IMR-90 (cell line): Measurements from ENCODE around the gene KRT16. TPM values are rescaled to one million over a fixed set of nuclear protein-coding genes. Genes with fewer than 3 reads are reported as not detected.

ENCODE experiments used
- ATAC-seq: fragments of 200-7000 bp; cut with Tn5 transposase; 2 replicates; pipeline ENCODE4 v1.9.1; 2020; ENCODE audit warnings: low read depth, mild to moderate bottlenecking, moderate library complexity
- BruUV-seq: library from RNA; stranded (reverse); fragments of 400-500 nt; replicated peaks from 2 replicates; lab custom pipeline; 2021; lab: Mats Ljungman, UMichigan
- CTCF ChIA-PET: fragments of 300-600 bp; formaldehyde crosslinking; extraction: SDS; loops from one replicate; lab custom pipeline; 2021; ENCODE audit warnings: antibody characterized with exemption; lab: Yijun Ruan, JAX
- POLR2A ChIA-PET: fragments of 300-600 bp; sonication (Branson Sonifier 250); formaldehyde crosslinking; loops from one replicate; lab custom pipeline; 2022; ENCODE audit warnings: antibody characterized with exemption; ENCODE audit not compliant: unreplicated experiment; lab: Charles Lee
- DNase-seq: peaks from one replicate; pipeline ENCODE4 v3.0.0; 2013
- H2AFZ ChIP-seq: replicated peaks from 2 replicates; pipeline ENCODE3; 2013; ENCODE audit warnings: low read length, mild to moderate bottlenecking; ENCODE audit not compliant: poor library complexity
- H2AK5ac ChIP-seq: 2 replicates; pipeline ENCODE4 v1.6.1; 2013; ENCODE audit warnings: low read depth, low read length, inconsistent platforms
- H2AK9ac ChIP-seq: replicated peaks from 2 replicates; pipeline ENCODE3; 2013; ENCODE audit warnings: mild to moderate bottlenecking, low read depth, low read length, moderate library complexity; ENCODE audit not compliant: poor library complexity
- H2BK120ac ChIP-seq: 2 replicates; pipeline ENCODE4 v1.6.1; 2013; ENCODE audit warnings: low read depth, low read length, inconsistent platforms
- H2BK15ac ChIP-seq: 3 replicates; pipeline ENCODE4 v1.6.1; 2013; ENCODE audit warnings: low read depth, low read length, inconsistent platforms
- H2BK20ac ChIP-seq: 2 replicates; pipeline ENCODE4 v1.6.1; 2013; ENCODE audit warnings: low read depth, mild to moderate bottlenecking, inconsistent platforms, low read length, moderate library complexity
- H2BK5ac ChIP-seq: 2 replicates; pipeline ENCODE4 v1.6.1; 2013; ENCODE audit warnings: mild to moderate bottlenecking, low read depth, low read length, inconsistent platforms; ENCODE audit not compliant: poor library complexity, severe bottlenecking
- H3K14ac ChIP-seq: replicated peaks from 2 replicates; pipeline ENCODE4 v1.6.1; 2013; ENCODE audit warnings: low read depth, low read length, inconsistent platforms
- H3K18ac ChIP-seq: 2 replicates; pipeline ENCODE4 v1.6.1; 2013; ENCODE audit warnings: low read depth, low read length, control low read depth
- H3K23ac ChIP-seq: 2 replicates; pipeline ENCODE4 v1.6.1; 2013; ENCODE audit warnings: low read depth, low read length, inconsistent platforms
- H3K27ac ChIP-seq: 2 replicates; pipeline ENCODE4 v1.5.1; 2013; ENCODE audit warnings: mild to moderate bottlenecking, control low read depth, low read length; ENCODE audit not compliant: insufficient read depth
- H3K27me3 ChIP-seq: 2 replicates; pipeline ENCODE4 v1.6.1; 2013; ENCODE audit warnings: low read length; ENCODE audit not compliant: control insufficient read depth, insufficient read depth
- H3K36me3 ChIP-seq: 2 replicates; pipeline ENCODE4 v1.6.1; 2013; ENCODE audit warnings: low read length, mixed read lengths; ENCODE audit not compliant: control insufficient read depth, insufficient read depth
- H3K4ac ChIP-seq: 2 replicates; pipeline ENCODE4 v1.6.1; 2013; ENCODE audit warnings: low read depth, low read length, inconsistent platforms
- H3K4me1 ChIP-seq: 2 replicates; pipeline ENCODE4 v1.6.1; 2013; ENCODE audit warnings: low read length, mixed read lengths; ENCODE audit not compliant: control insufficient read depth, insufficient read depth
- H3K4me2 ChIP-seq: 2 replicates; pipeline ENCODE4 v1.6.1; 2013; ENCODE audit warnings: low read depth, mild to moderate bottlenecking, control low read depth, low read length, moderate library complexity
- H3K4me3 ChIP-seq: 2 replicates; pipeline ENCODE4 v1.5.1; 2013; ENCODE audit warnings: low read depth, mild to moderate bottlenecking, control low read depth, low read length, moderate library complexity; ENCODE audit not compliant: insufficient read depth
- H3K56ac ChIP-seq: 2 replicates; pipeline ENCODE4 v1.6.1; 2013; ENCODE audit warnings: low read length, inconsistent platforms; ENCODE audit not compliant: insufficient read depth; ENCODE audit errors: extremely low read depth
- H3K79me1 ChIP-seq, 2 experiments: 2 replicates each; pipeline ENCODE4 v1.6.1; 2013; ENCODE audit warnings: low read length in 2 of 2, inconsistent platforms in 1 of 2, low read depth in 1 of 2
- H3K9ac ChIP-seq: 2 replicates; pipeline ENCODE4 v1.6.1; 2013; ENCODE audit warnings: low read depth, low read length, control low read depth
- H3K9me1 ChIP-seq: 2 replicates; pipeline ENCODE4 v1.6.1; 2013; ENCODE audit warnings: low read length, inconsistent platforms; ENCODE audit not compliant: insufficient read depth
- H3K9me3 ChIP-seq: 2 replicates; pipeline ENCODE4 v1.6.1; 2013; ENCODE audit warnings: low read length; ENCODE audit not compliant: control insufficient read depth, insufficient read depth
- H4K20me1 ChIP-seq: 2 replicates; pipeline ENCODE4 v1.6.1; 2013; ENCODE audit warnings: low read length, inconsistent platforms; ENCODE audit not compliant: insufficient read depth
- H4K5ac ChIP-seq: 2 replicates; pipeline ENCODE4 v1.6.1; 2013; ENCODE audit warnings: mild to moderate bottlenecking, low read depth, low read length, control low read depth
- H4K8ac ChIP-seq, 2 experiments: 2 replicates each; pipeline ENCODE4 v1.6.1; 2013; ENCODE audit warnings: low read depth in 2 of 2, low read length in 2 of 2, control low read depth in 1 of 2, inconsistent platforms in 1 of 2
- H4K91ac ChIP-seq: 2 replicates; pipeline ENCODE4 v1.6.1; 2013; ENCODE audit warnings: low read depth, low read length, inconsistent platforms; ENCODE audit not compliant: insufficient read depth
- CEBPB ChIP-seq: IDR thresholded peaks from 2 replicates; pipeline ENCODE4 v1.6.1; 2012; ENCODE audit warnings: low read depth, low read length, improper control_type of control experiment
- FOS ChIP-seq: fragments of 150-350 bp; IDR thresholded peaks from 2 replicates; pipeline ENCODE4 v1.6.1; 2016; ENCODE audit warnings: low read depth, low read length
- dilution Hi-C: fragments of 300-500 bp; cut with HindIII; formaldehyde crosslinking; loops from one replicate; pipeline ENCODE4 v1.14.3; 2018; ENCODE audit warnings: low sequenced_read_pairs; ENCODE audit not compliant: unreplicated experiment
- in situ Hi-C: fragments of 300-500 bp; cut with MboI; formaldehyde crosslinking; loops from 3 replicates; pipeline ENCODE4 v1.14.3; 2019; ENCODE audit warnings: low sequenced_read_pairs, inconsistent platforms, mixed read lengths
- intact Hi-C: fragments of 100-400 bp; cut with micrococcal nuclease; formaldehyde crosslinking; loops from 2 replicates; pipeline ENCODE4 v1.10.0; 2022
- polyA plus RNA-seq, 3 experiments: library from polyadenylated mRNA; depleted of rRNA; stranded (reverse); fragments of >200 nt; gene quantifications; 2 replicates each; pipeline ENCODE4 v1.2.3, GENCODE V29; 2012; ENCODE audit warnings: low replicate concordance in 1 of 3
- total RNA-seq: library from RNA; depleted of rRNA; stranded (reverse); fragments of >200 nt; gene quantifications from 2 replicates; pipeline ENCODE4 v1.2.3, GENCODE V29; 2012

Gene KRT16
- total and polyA plus RNA-seq, 2 of the 4 experiments (the other 2 are of a cell fraction): not detected

DNA sequence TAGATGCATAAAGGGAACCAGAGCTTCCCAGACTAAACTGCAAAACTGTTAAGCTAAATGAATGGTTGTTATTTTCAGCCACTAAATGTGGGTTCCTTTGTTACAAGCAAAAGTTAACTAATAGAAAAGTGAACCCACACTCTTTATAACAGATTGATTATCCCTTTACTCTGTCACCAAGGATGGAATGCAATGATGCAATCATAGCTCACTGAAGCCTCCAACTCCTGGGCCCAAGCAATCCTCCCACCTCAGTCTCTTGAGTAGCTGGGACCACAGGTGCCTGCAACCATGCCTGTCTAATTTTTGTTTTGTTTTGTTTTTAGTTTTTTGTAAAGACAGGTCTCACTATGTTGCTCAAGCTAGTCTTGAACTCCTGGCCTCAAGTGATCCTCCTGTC lies 47.2 kb downstream of the KRT16 start:
- H3K36me3 ChIP-seq: no peaks in the 10 kb centered on the region
- 0 out of 2 replicates have a peak, but pooled peaks cover 1% of the 10 kb centered on the region for H3K9me3 ChIP-seq
- no peak overlapping the region for H4K91ac ChIP-seq
- no peak overlapping the region for H4K5ac ChIP-seq
- TF ChIP-seq CEBPB (0 out of 2 replicates have a peak, but pooled peaks have one; percentile 18), FOS (no peak)
- POLR2A ChIA-PET: no interaction called here
- H3K23ac ChIP-seq: no peak overlapping the region
- BruUV-seq: no TSS peak
- no peaks in the 10 kb centered on the region for H3K79me1 ChIP-seq
- H4K8ac ChIP-seq: no peak overlapping the region
- no peak overlapping the region for H3K9ac ChIP-seq
- no peak overlapping the region for H3K27ac ChIP-seq
- no peak overlapping the region for H2BK5ac ChIP-seq
- no peak overlapping the region for H2AK9ac ChIP-seq
- H2BK20ac ChIP-seq: no peak overlapping the region
- no peak overlapping the region for H3K4me3 ChIP-seq
- H3K9me1 ChIP-seq: no peaks in the 10 kb centered on the region; the same call in 1 of the 2 replicates
- in situ Hi-C loops (no loop called here), dilution Hi-C loops (no loop called here), intact Hi-C loops (no loop called here)
- DNase-seq (no peak), ATAC-seq (no peak)
- no peak overlapping the region for H3K14ac ChIP-seq
- no peak overlapping the region for H2BK15ac ChIP-seq
- H2AFZ ChIP-seq: no peak overlapping the region
- H3K4ac ChIP-seq: no peak overlapping the region
- no peak overlapping the region for H3K56ac ChIP-seq
- H3K4me1 ChIP-seq: no peaks in the 10 kb centered on the region
- CTCF ChIA-PET: interaction anchor here (0.6 to 1.2 kb wide), 3 partner anchors 98 to 631 kb away, joined by 3 to 4 read pairs (median 3); no protein-coding TSS in a partner anchor
- no peaks in the 10 kb centered on the region for H4K20me1 ChIP-seq
- no peak overlapping the region for H2BK120ac ChIP-seq
- H3K27me3 ChIP-seq: peaks cover 81% of the 10 kb centered on the region
- H3K4me2 ChIP-seq: no peak overlapping the region
- no peak overlapping the region for H3K18ac ChIP-seq
- no peak overlapping the region for H2AK5ac ChIP-seq
